ENCODE measurements around the gene CCM2L. TPM values are rescaled to one million over a fixed set of nuclear protein-coding genes. Genes with fewer than 3 reads are reported as not detected.

The CCM2L gene
- total RNA-seq, 1 donor, result not detected

- no peak overlapping the region for H3K4me3 ChIP-seq (ENCODE audit: low read depth, low read length)
- DNase-seq (ENCODE audit: low read depth), result no peak
- TF ChIP-seq, protein P1, sequence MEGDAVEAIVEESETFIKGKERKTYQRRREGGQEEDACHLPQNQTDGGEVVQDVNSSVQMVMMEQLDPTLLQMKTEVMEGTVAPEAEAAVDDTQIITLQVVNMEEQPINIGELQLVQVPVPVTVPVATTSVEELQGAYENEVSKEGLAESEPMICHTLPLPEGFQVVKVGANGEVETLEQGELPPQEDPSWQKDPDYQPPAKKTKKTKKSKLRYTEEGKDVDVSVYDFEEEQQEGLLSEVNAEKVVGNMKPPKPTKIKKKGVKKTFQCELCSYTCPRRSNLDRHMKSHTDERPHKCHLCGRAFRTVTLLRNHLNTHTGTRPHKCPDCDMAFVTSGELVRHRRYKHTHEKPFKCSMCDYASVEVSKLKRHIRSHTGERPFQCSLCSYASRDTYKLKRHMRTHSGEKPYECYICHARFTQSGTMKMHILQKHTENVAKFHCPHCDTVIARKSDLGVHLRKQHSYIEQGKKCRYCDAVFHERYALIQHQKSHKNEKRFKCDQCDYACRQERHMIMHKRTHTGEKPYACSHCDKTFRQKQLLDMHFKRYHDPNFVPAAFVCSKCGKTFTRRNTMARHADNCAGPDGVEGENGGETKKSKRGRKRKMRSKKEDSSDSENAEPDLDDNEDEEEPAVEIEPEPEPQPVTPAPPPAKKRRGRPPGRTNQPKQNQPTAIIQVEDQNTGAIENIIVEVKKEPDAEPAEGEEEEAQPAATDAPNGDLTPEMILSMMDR (IDR thresholded peaks at IDR 0.05; ENCODE audit: insufficient read depth, low read depth, low read length), result no peak
These were observed 35.8 kb downstream of the CCM2L start for GRCh38 chr20:32045999-32046398.

DNA sequence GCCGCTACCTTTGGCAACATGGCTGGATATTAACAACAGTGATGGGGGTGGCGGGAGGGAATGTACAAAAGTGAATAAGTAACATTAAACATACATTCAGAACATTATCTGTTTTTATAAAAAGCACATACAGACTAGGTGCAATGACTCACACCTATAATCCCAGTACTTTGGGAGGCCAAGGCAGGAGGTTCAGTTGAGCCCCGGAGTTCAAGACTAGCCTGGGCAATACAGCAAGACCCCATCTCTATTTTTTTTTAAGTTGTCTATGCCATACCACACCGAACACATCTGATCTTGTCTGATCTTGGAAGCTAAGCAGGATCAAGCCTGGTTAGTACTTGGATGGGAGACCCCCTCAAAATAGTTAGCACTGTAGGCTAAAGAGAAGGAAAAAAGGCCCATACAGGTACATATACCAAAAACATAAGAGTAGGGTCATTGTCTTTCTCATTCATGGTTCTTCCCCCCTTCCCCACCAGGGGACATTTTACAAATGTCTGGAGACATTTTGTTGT lies 40.1 kb downstream of the CCM2L start:
- H3K4me3 ChIP-seq (ENCODE audit: low read depth, low read length), result no peak overlapping the region
- TF ChIP-seq, protein P1 (IDR thresholded peaks at IDR 0.05; ENCODE audit: insufficient read depth, low read depth, low read length), result no peak
- no peak for DNase-seq (ENCODE audit: low read depth)

DNA sequence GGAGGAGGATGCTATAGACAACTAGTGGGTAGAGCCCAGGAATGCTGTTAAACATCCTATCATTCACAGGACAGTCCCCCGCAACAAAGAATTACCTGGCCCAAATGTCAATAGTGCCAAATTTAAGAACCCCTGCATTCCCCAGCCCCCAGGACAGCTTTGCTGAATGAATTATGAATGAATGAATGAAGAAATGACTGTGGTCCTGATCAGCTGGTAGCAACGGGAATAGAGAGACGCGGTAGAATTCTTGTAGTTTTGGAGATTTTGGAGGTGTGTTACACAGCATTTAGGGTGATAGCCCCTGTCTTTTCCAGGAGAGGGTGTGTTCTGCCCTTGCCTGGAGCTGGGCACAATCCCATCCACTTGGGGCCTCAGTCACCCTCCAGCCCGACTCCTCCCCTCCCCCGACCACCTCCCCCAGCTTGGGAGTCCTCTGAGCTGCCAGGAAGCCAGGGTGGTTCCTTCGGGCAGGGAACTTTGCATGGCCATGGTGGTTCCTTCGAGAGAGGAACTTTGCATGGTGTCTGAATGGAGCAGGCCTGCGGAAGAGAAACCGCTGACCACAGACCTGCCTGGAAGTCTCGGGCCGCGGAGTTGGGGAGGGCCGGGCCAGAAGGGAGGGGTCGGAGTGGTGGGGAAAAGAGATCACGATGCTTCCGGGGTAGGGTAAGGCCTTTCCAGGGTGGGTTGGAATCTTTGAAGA lies 40.8 kb downstream of the CCM2L start:
- DNase-seq (ENCODE audit: low read depth), result no peak
- TF ChIP-seq, protein P1 (IDR thresholded peaks at IDR 0.05; ENCODE audit: insufficient read depth, low read depth, low read length), result no peak
- H3K4me3 ChIP-seq (ENCODE audit: low read depth, low read length), result no peak overlapping the region

DNA sequence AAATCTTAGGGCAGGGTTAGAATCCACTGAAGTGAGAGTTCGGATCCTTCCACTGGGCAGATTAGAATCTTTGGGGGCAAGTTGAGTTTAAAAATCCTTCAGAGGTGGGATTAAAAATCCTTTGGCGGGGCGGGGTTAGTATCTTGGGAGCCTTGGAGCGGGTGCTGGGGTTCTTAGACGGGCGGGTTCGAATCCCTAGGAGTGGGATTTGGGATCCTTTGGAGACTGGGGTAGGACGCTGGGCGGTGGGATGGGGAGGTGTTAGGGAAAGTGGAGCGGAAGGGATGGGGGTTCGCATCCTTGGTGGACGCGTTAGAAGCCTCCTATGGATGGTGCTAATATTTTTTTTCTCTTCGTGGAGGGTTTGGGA lies 41.5 kb downstream of the CCM2L start:
- TF ChIP-seq, protein P1 (IDR thresholded peaks at IDR 0.05; ENCODE audit: insufficient read depth, low read depth, low read length), result no peak
- H3K4me3 ChIP-seq (ENCODE audit: low read depth, low read length), result no peak overlapping the region

DNA sequence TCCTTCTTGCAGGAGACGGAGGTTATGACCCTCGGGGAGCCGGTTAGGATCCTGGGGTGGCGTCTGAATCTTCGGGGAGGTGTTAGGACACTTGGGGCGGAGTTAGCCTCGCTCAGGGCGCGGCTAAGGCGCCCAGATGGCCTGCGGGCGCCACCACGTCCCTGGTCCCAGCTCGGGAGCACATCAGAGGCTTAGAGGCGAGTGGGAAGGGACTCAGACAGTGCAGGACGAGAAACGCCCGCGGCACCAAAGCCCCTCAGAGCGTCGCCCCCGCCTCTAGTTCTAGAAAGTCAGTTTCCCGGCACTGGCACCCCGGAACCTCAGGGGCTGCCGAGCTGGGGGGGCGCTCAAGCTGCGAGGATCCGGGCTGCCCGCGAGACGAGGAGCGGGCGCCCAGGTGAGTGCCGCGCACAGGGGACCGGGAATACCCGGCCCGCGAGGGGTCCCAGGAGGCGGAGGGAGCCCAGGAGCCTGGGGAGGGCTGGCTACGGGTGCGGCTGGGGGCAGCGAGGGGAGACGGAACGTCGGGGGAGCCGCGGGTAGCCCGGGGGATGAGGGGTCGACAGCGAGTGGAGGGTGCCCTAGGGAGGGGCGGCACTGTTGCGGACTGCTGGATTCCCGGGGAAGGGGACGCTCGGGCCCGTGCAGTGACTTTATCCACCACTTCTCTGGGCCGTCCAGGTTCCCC lies 42.0 kb downstream of the CCM2L start, which contains the start of gene HCK:
Gene HCK, plus strand, starts transcription at position 153 of the 688 bp plus-strand sequence.
- H3K4me3 ChIP-seq (ENCODE audit: low read depth, low read length), result no peak within 1 kb of the TSS
- DNase-seq (ENCODE audit: low read depth), result no peak
- TF ChIP-seq, protein P1 (IDR thresholded peaks at IDR 0.05; ENCODE audit: insufficient read depth, low read depth, low read length), result no peak

More for the DNA sequence above, 41.5 kb downstream of the CCM2L start:
- DNase-seq (ENCODE audit: low read depth), result no peak

GRCh38 chr20:32052778-32053362 lies 42.6 kb downstream of the CCM2L start:
- H3K4me3 ChIP-seq (ENCODE audit: low read depth, low read length), result no peak overlapping the region
- no peak for DNase-seq (ENCODE audit: low read depth)
- TF ChIP-seq, protein P1 (IDR thresholded peaks at IDR 0.05; ENCODE audit: insufficient read depth, low read depth, low read length), result no peak

Data from fibroblast of villous mesenchyme (primary cell).